HG03064 (cell line): Measurements from ENCODE around the gene FAM107B.
"Not testable (repeated sequence)": the region's sequence is repeated elsewhere in the genome, so short reads cannot be mapped to it uniquely, and the experiment has no call there.

Experiments used
- ATAC-seq: cut with Tn5 transposase; IDR thresholded peaks from one replicate; pipeline ENCODE4 v1.9.1; 2021; ENCODE audit warnings: low read depth; ENCODE audit not compliant: unreplicated experiment

FAM107B gene

DNA sequence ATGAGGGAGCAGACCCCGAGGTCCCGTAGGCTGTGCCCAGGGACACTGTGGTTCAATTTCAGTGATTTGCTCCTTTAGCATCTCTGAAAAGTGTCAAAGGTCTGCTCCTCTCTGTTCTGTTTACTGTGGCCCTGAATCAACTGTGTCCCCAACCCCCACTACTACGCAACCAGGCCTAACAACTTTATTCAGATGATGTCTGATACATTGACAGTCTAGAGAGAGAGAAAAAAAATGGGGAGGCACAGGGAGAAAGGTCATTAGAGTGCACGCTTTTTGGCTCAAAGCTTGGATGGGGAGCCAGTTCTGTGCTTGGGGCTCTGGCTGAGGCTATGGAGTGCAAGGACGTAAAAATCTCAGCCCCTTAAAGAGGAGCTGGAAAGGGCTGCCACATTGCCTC is 77.9 kb downstream of the FAM107B start:
- ATAC-seq, result no peak

DNA sequence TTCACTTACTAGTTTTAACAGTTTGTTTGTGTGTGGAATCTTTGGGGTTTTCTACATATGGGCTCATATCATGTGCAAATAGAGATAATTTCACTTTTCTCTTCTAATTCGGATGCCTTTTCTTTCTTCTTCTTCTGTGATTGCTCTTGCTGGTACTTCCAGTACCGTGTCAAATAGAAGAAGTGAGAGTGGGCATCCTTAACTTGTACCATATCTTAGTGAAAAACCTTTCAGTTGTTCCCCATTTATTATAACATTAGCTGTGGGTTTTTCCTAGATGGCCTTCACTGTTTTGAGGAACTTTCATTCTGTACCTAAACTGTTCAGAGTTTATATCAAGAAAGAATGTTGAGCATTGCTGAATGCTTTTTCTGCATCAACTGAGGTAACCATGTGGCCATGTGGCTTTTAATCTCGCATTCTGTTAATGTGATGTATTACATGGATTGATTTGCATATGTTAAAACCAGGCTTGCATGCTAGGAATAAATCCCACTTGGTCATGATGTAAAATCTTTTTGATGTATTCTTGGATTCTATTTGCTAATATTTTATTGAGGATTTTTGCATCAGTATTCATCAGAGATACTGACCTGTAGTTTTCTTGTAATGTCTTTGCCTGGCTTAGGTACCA is 78.7 kb downstream of the FAM107B start:
- no peak for ATAC-seq

DNA sequence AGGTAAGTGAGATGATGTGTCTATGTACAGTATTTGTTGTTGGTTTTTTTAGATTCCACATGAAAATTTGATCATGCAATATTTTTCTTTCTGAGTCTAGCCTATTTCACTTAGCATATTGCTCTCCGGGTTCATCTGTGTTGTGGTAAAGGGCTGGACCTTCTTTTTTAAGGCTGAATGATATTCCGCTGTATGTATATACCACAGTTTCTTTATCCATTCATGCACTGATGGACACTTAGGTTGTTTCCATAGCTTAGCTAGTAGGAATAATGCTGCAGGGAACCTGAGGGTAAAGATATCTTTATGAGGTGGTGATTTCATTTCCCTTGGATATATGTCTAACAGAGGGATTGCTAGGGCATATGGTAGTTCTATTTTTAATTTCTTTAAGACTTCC is 80.8 kb downstream of the FAM107B start:
- no peak for ATAC-seq

DNA sequence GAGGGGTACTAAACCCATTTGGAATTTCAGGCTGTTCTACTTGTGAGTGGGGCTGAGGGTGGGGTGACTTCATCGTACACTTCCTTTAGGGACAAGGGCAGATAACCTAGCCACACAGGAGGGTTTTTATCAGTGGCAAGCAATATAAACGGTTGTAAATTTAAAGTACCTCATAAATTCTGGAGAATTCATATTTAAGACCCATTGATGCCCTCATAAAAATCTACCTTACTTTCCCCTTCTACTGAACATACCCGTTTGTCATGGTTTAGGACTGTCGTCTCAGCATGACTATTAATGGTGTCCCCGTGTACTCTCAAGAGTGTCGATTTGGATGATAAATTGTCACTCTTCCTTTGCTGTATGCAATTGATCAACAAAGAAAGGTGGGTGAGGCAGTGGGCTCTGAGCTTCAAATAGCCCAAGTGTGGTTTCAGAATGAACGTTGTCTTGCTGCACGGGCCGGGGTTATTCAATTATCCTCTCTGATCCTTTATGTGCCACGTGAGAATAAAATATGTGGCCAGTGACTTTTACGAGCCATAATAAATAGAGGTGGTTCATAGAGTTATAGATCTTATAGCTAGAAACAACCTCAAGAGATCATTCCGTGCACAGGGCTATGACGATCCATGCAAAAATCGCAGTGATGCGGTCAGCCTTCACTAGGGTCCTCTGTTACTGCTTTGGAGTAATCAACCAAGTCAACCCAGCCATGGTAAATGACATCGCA is 82.2 kb downstream of the FAM107B start:
- ATAC-seq, result no peak

DNA sequence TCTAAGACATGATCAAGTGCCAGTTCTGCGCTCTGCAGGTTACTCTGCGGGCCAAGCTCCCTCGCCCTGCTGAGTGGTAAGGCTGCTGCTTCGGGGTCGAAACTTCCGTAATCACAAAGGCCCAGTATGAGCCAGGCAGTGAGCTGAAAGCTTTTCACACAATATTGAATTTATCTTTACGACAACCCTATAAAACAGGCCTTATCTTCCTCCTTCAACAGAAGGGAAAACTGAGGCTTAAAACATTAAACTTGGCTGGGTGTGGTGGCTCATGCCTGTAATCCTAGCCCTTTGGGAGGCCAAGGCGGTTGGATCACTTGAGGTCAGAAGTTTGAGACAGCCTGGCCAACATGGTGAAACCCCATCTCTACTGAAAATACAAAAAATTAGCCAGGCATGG is 83.3 kb downstream of the FAM107B start:
- no peak for ATAC-seq

DNA sequence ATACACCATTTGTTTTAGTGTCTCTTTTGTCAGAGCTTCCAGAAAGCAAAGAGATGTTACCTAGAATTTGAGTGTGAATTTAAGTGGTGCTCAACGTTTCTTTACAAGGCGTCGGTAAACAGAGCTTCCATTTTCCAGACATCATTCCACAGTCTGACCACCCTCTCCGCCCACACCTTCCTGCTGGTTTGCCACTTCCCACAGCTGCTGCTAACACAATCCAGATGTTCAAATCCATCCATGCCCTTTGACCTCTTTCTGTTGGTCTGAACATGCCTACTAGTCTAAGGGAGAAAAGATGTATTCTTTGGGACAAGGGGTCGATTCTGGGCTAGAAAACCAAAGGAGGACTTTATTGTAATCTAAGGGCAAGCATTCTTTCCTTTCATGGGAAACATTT is 86.1 kb downstream of the FAM107B start:
- no peak for ATAC-seq

DNA sequence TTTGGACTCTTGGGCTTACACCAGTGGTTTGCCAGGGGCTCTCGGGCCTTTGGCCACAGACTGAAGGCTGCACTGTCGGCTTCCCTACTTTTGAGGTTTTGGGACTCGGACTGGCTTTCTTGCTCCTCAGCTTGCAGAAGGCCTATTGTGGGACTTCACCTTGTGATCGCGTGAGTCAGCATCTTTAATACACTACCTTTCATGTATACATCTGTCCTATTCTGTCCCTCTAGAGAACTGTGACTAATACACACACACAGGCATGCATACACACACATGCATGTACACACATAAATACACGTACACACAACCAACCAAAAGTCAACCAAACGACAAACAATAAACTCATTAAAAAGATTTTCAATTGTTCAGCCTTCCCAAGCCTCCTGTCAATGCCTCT is 86.5 kb downstream of the FAM107B start:
- not testable (repeated sequence) for ATAC-seq

DNA sequence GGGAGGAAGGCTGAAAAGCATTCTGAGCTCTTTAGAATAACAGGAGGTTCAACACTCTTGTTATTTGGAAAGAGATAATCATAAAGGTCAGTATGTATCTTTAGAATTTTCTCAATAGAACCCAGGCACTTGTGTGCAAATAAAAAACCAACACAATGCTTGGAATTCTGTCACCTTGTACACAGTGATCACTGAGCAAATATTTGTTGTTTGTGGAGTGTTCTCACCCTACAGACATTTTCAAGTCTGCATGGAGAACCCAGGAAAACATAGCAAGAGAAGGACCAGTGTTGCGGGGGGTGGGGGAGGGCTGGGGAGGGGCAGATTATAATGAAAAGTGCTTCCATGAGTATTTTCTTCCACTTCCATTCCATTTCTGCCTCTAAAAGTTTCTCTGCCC is 87.4 kb downstream of the FAM107B start:
- ATAC-seq, result no peak

DNA sequence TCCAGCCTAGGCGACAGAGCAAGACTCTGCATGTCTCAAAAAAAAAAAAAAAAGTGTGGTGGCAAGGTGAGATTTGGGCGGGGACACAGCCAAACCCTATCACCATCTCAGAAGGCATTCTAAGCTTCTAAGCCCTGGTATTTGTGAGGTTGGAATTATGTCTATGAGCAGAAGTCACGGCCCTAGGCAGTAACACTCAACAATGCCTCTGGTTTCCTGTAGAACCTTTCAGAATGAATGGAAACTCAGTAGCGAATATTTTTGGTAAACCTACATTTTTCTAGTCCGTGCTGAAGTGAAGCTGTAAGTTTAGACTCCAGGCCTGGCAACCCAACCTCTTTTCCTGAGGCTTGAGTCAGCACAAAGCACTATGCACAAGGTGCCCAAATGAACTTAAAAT is 88.3 kb downstream of the FAM107B start:
- ATAC-seq, result no peak

DNA sequence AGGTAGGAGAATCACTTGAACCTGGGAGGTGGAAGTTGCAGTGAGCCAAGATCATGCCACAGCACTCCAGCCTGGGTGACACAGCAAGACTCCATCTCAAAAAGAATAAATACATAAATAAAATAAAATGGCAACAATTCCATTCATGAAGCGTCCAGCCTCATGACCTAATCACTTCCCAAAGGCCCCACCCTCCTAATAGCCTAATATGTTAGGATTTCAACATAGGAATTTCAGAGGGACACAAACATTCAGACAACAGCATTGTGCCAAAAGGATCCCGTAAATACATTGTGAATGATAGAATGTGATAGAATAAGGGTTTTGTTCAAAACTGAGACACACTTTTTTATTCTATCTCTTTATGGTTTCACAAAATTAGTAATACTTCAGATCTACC is 90.3 kb downstream of the FAM107B start:
- ATAC-seq, result no peak

DNA sequence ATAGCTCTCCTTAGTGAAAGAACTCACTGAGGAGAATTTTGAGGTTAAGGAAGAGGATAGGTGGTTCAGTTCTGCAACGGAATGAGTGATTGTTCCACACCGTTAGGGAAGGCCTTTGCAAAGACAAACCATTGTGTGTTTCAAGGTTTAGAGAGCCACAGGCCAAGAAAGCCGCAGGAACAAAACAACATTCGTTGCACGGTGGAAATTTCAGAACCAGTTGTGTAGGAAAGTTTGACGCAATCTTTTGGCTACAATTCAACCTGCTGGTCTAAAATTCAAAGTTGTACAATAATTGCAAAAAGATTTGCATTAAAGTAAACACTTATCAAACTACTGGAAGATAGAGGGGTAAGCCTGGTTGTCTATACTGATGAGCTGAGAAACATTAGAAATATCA is 91.4 kb downstream of the FAM107B start:
- no peak for ATAC-seq

DNA sequence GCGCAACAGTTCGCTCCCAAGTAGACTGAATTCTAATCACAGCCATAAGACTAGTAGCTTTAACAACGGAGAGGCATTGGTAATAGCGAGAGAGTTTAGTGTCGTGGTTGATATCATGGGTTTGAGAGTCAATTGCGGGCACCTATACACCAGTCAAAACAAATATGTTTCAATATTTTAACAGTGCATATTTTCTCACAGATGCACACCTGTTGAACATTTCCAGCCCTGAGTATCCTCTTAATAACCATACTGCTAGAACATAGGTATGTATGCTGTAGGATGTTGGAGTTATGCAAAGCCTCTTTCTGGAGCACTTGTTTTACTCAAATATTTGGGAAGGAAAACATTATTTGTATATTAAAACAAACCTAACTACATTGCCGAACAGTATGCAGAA is 92.9 kb downstream of the FAM107B start:
- ATAC-seq, result no peak

DNA sequence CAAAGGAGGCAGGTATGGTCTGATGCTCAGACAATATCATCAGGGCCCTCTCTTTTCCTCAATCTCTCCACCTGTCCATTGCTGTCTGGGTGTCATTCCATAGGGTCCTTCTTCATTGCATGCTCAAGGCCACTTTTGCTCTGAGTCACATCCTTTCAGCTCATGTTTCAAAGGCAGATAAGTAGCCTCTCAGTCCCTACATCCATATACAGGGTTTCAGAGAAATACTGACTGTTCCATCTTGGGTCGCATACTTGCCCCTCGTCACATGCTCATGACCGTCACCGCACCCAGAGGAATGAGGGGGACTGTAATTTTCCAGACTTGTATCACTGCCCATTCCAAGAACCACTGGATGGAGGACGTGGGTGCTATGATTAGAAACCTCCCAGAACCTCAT is 93.4 kb downstream of the FAM107B start:
- ATAC-seq, result no peak

DNA sequence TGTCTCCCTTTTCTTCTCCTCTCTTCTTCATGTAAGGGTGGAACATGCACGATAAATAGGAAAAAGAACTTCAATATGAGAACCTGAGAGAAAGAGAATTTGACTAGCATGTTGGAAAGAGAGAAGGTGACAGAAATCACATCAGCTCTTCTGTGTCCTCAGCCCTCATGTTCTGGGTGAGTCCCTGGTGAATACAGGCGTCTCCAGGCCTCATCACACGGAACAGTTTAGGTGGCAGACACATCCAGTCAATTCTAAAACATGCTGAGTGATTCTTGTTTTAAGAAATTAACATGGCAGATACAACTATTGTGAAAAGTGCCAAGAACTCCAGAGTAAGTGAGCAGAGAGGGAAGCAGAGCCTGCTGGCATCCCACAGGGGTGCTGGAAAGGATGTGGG is 96.1 kb downstream of the FAM107B start:
- no peak for ATAC-seq

DNA sequence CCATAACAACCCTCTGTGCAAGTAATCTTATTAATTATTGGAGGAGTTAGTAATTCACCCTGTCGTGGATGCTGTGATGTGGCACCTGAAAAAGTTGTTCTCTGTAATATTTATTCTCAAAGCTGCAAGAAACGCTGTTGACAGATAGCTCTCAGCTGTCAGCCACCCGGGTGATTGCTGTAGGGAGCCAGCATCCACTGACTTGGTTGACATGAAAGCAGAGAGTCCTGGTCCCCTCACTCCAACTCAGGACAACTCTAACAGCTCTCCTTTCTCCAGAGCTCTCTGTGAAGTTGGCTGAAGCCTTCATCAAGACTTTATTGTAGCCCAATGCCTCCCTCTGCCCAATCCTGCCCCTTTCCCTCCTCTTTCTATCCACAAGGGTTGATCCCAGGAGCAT is 98.0 kb downstream of the FAM107B start:
- ATAC-seq, result no peak

DNA sequence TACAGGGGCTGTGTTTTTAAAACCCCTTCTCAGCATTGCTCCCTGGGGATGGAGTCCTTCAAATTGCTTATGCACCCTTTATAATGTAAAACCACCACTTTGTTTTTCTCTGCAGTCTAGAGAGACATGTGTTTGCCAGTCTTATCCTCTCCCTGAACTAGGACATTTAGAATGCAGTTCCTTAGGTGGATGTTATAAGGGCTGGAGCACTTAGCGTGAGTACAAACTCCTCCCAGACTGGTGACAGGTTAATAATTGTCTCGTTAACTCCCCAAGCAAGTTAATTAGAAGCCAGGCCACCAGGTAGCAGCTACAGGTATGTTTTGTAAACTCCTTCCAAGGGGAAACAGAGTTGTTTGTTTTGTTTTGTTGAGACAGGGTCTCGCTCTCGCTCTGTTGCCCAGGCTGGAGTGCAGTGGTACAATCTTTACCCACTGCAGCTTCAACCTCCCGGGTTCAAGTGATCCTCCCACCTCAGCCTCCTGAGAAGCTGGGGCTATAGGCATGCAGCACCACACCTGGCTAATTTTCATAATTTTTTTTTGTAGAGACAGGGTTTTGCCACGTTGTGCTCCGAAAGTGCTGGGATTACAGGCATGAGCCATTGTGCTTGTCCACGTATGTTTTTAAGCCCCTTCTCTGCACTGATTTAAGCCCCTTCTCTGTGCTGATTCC is 100.2 kb downstream of the FAM107B start:
- no peak for ATAC-seq

DNA sequence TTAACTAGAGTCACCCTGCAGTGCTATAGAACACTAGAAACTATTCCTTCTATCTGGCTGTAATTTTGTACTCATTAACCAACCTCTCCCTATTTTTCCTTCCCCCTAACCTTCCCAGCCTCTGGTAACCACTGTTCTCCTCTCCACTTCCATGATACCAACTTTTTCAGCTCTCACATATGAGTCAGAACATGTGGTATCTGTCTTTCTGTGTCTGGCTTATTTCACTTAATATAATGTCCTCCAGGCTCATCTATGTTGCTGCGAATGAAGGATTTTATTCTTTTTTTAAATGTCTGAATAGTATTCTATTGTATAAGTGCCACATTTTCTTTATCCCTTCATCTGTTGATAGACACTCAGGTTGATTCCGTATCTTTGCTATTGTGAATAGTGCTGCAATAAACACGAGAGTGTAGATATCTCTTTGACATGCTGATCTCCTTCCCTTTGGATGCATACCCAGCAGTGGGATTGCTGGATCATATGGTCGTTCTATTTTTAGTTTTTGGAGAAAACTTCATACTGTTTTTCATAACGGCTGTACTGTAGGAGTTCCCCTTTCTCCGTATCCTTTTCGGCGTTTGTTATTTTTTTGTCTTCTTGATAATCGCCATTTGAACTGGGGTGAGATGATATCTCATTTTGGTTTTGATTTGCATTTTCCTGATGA is 101.4 kb downstream of the FAM107B start:
- no peak for ATAC-seq

DNA sequence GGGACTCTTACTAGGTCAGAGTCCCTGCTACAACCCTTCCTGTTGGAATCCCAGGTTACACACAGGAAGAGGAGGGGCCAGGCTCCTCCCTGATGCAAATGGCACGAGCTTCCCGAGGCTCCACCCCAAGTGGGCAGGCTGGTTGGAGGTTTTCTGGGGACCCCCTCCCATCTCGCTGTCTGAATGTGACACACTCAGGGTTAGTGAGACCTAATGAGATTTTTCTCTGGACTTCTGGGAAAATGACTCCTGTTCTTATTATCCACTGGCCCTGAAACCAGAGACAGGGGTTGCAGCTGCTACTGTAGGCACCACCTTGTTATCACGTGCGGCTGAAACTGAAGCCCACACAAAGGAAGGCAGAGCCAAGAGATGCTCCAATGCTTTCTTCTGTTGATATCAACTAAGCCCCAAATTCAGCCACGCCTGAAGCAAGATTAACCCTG is 103.3 kb downstream of the FAM107B start:
- ATAC-seq, result no peak

DNA sequence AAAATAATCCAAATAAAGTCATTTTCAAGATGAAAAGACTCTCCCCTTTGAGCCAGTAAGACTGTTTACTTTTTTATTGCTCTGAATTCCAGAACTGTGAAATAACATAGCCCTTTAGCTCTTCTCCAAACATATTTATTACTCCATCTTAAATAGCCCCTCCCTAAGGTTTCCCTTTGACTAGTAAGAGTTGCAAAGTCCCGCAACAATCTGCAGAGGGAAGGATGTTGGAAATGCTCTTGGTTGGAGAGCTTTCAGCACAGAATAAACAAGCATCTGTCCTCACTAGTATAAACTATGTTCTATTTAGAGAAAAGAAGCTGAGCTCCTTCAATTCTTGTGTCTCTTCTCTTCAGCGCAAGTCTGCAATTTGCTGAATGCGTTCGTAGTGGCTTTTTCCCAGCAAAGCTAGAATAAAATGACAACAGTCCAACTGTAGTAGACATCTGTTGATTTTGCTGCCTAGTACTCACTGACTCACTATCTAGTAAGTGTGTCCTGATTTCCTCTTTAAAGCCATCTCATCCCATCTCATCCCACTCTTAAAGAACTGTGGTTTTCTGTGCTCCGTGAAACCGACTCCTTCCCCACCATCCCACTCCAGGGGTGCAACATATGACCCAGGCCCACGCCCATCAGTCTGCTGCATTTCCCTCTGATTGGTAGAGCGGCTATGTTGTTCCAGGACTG is 104.0 kb downstream of the FAM107B start:
- ATAC-seq, result no peak

DNA sequence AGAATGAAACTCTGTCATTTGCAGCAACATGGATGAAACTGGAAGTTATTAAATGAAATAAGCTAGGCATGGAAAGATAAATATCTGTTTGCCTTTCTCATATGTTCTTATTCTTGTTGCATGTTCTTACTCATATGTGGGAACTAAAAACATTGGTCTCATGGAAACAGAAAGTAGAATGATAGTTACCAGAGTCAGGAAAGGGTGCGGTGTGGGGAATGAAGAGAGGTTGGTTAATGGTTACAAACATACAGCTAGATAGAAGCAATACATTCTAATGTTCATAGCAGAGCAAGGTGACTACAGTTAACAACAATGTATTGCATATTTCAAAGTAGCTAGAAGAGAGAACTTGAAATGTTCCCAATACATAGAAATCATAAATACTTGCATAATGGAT is 105.1 kb downstream of the FAM107B start:
- ATAC-seq, result no peak

DNA sequence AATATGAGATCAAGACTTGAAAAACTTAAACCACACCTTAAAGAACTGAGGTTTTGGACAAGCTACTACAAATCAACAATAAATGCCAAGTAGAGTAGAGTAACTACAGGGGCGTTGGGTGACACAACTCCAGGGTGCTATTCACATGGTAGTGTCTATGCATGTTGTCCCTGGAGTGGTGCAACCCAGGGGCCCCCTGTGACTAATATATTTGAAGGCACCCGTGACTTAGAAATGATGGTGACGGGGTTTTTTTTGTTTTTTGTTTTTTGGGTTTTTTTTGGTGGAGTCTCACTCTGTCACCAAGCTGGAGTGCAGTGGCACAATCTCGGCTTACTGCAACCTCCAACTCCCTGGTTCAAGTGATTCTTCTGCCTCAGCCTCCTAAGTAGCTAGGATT is 106.9 kb downstream of the FAM107B start:
- no peak for ATAC-seq
